Mammary epithelial cell (primary cell): ENCODE data around the gene CCR3.

Experiments
- CTCF ChIP-seq, 2 donors: IDR thresholded peaks in 1 of 2; conservative IDR thresholded peaks in 1 of 2; 2 replicates each; pipeline ENCODE4 v1.5.1; 2011 to 2012; ENCODE audit warnings: inconsistent platforms in 2 of 2, low read length in 2 of 2, mild to moderate bottlenecking in 2 of 2, control low read depth in 1 of 2, low read depth in 1 of 2; ENCODE audit not compliant: insufficient read depth in 1 of 2; ENCODE audit errors: extremely low read depth in 1 of 2
- EZH2 ChIP-seq: IDR thresholded peaks from 2 replicates; pipeline ENCODE4 v1.6.1; 2012; ENCODE audit warnings: low read length, inconsistent platforms, borderline replicate concordance

DNA sequence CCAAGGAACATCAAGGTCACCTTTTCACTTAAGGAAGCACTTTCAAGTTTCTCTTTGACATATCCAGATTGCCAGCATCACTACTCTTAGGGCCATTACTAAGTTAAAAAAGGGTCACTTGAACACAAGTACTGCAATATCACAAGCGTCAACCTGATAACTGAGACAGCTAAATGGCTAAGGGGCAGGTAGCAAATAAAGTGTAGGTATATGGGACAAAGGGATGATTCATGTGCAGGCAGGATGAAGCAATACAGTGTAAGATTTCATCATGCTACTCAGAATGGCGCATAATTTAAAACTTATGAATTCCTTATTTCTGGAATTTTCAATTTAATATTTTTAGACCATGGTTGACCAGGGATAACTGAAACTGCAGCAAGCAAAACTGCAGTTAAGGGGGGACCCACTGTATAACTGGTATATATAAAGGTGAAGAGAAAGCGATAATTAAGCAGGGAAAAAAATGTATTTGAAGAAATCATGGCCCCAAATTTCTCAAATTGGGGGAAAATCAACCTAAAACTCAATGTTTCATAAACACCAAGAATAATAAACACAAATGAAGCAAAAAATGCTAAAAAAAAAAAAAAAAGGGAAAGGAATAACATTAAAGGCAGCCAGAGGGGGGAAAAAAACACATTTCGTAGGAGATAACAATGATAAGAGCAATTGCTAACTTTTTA is 47.2 kb upstream of the CCR3 start:
- no peak for TF ChIP-seq CTCF (conservative IDR thresholded peaks at IDR 0.05 in 1 of 2, IDR thresholded peaks at IDR 0.05 in 1 of 2; ENCODE audit: extremely low read depth in 1 of 2, insufficient read depth in 1 of 2, low read depth in 1 of 2, low read length in 2 of 2)
- TF ChIP-seq EZH2: no peak
